Spleen (tissue), 11 donors: ENCODE measurements around the gene SPEM1. TPM values are rescaled to one million over a fixed set of nuclear protein-coding genes. Genes with fewer than 3 reads are reported as not detected.

ENCODE experiments used
- DNase-seq: peaks from one replicate; pipeline ENCODE4 v3.0.0-alpha.2; 2020
- H3K27ac ChIP-seq, 8 donors: fragments of 200-600 bp; sonication (generic) in 7 of 8; 1 replicate in 4 of 8; 2 replicates in 4 of 8; pipeline versions ENCODE4 v1.5.0 to v1.8.0; 2016 to 2021; ENCODE audit warnings: inconsistent platforms in 4 of 8, mild to moderate bottlenecking in 4 of 8, moderate library complexity in 1 of 8
- H3K27me3 ChIP-seq, 7 donors: fragments of 200-600 bp; sonication (generic) in 6 of 7; replicated peaks in 1 of 7; 1 replicate in 4 of 7; 2 replicates in 3 of 7; pipeline versions ENCODE4 v1.5.0 to v1.8.0; 2016 to 2021; ENCODE audit warnings: inconsistent platforms in 3 of 7, mild to moderate bottlenecking in 1 of 7
- H3K36me3 ChIP-seq, 6 donors: fragments of 200-600 bp; sonication (generic) in 5 of 6; 1 replicate in 4 of 6; 2 replicates in 2 of 6; pipeline versions ENCODE4 v1.5.0 to v1.8.0; 2016 to 2021; ENCODE audit warnings: inconsistent platforms in 2 of 6
- H3K4me1 ChIP-seq, 6 donors: fragments of 200-600 bp; sonication (generic) in 5 of 6; 1 replicate in 3 of 6; 2 replicates in 3 of 6; pipeline versions ENCODE4 v1.5.0 to v1.8.0; 2016 to 2021; ENCODE audit warnings: inconsistent platforms in 3 of 6
- H3K4me3 ChIP-seq, 8 donors: fragments of 200-600 bp; sonication (generic) in 7 of 8; 1 replicate in 4 of 8; 2 replicates in 4 of 8; pipeline versions ENCODE4 v1.5.0 to v1.8.0; 2016 to 2021; ENCODE audit warnings: inconsistent platforms in 4 of 8, mild to moderate bottlenecking in 4 of 8, moderate library complexity in 2 of 8
- H3K9me3 ChIP-seq, 8 donors: fragments of 200-600 bp; sonication (generic) in 7 of 8; 1 replicate in 4 of 8; 2 replicates in 4 of 8; pipeline versions ENCODE4 v1.5.0 to v1.8.0; 2016 to 2021; ENCODE audit warnings: inconsistent platforms in 4 of 8
- POLR2A ChIP-seq, 3 donors: fragments of 450-650 bp; IDR thresholded peaks; one replicate each; pipeline ENCODE4 v1.5.1; 2017; ENCODE audit warnings: antibody characterized with exemption in 3 of 3, mild to moderate bottlenecking in 1 of 3
- POLR2AphosphoS5 ChIP-seq, 3 donors: sonication (generic); formaldehyde crosslinking; IDR thresholded peaks; one replicate each; pipeline ENCODE4 v1.5.1; 2017; ENCODE audit warnings: antibody characterized with exemption in 3 of 3
- WGBS, 5 donors: extraction: QIAGEN DNeasy Blood & Tissue Kit in 3 of 5; methylation state at CpG; one replicate each; pipeline versions ENCODE4 v1.1.5 to v1.1.7; 2013 to 2018; 5-methylcytosine and 5-hydroxymethylcytosine counted together
- intact Hi-C: fragments of 100-400 bp; cut with DNase I; formaldehyde crosslinking; loops from one replicate; pipeline ENCODE4 v1.15.0; 2023; ENCODE audit warnings: low total_unique reads
- polyA plus RNA-seq, 3 donors: library from polyadenylated mRNA; stranded (reverse); fragments of 200-250 nt; gene quantifications; one replicate each; pipeline ENCODE4 v1.2.1, GENCODE V29; 2013
- total RNA-seq, 7 donors: library from RNA; depleted of rRNA in 3 of 7; stranded (reverse); fragments of >200 nt in 3 of 7; fragmentation: NEBNext Ultra II Directional in 4 of 7; extraction: Animal tissue kit (Norgen Biotek cat#: 25700) in 4 of 7; gene quantifications; one replicate each; pipeline versions ENCODE4 v1.1.0 to v1.2.1, GENCODE V29; 2016 to 2021
- TF ChIP-seq, protein P1 (sequence below), 11 experiments: fragments of 200-600 bp in 7 of 11; fragments of 450-650 bp in 4 of 11; sonication (generic) in 4 of 11; IDR thresholded peaks in 8 of 11; conservative IDR thresholded peaks in 3 of 11; 1 replicate in 7 of 11; 2 replicates in 4 of 11; pipeline versions ENCODE4 v1.4.0 to v1.8.0; 2016 to 2021; ENCODE audit warnings: antibody characterized with exemption in 11 of 11, inconsistent platforms in 4 of 11, mild to moderate bottlenecking in 1 of 11
- donor health status: healthy with polysubstance abuse.
- donor health status: DM: no; HTN: no; CAD: no; lungs with moderate emphysema.
- donor health status: DM: no; HTN: no; CAD: no.
- donor health status: Bipolar disorder and iron deficiency.
- donor health status: healthy.
- donor health status: DM: no; HTN: no; CAD: no.
- donor health status: DM: yes; HTN: yes; CAD: no.

Gene SPEM1
- total and polyA plus RNA-seq, 10 donors = not detected

DNA sequence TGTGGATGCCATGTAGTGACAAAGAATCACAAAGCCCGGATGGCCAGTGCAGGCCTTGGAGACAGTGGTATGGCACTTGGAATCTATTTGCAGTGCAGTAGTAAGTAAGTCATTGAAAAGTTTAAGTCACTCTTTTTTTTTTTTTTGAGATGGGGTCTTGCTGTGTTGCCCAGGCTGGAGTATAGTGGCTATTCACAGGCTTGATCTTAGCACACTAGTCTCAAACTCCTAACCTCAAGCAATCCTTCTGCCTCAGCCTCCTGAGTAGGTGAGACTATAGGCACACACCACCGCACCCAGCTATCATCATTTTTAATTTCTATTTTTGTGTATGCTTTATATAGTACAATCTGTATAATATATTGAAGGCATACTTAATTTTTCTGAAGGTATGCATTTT, 21.5 kb upstream of the SPEM1 start:
- intact Hi-C loops = no loop called here
- H3K4me1 ChIP-seq = peaks cover 9 to 37% (median 30%) of the 10 kb centered on the region in 6 donors
- H3K27ac ChIP-seq = no peak overlapping the region
- TF ChIP-seq, protein P1, sequence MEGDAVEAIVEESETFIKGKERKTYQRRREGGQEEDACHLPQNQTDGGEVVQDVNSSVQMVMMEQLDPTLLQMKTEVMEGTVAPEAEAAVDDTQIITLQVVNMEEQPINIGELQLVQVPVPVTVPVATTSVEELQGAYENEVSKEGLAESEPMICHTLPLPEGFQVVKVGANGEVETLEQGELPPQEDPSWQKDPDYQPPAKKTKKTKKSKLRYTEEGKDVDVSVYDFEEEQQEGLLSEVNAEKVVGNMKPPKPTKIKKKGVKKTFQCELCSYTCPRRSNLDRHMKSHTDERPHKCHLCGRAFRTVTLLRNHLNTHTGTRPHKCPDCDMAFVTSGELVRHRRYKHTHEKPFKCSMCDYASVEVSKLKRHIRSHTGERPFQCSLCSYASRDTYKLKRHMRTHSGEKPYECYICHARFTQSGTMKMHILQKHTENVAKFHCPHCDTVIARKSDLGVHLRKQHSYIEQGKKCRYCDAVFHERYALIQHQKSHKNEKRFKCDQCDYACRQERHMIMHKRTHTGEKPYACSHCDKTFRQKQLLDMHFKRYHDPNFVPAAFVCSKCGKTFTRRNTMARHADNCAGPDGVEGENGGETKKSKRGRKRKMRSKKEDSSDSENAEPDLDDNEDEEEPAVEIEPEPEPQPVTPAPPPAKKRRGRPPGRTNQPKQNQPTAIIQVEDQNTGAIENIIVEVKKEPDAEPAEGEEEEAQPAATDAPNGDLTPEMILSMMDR (IDR thresholded peaks at IDR 0.05 in 8 of 11, conservative IDR thresholded peaks at IDR 0.05 in 3 of 11) = no peak
- TF ChIP-seq POLR2AphosphoS5 (IDR thresholded peaks at IDR 0.05) (no peak), POLR2A (IDR thresholded peaks at IDR 0.05) (no peak)
- no peaks in the 10 kb centered on the region for H3K27me3 ChIP-seq
- WGBS, 5 donors = 84 to 96% (median 90%) methylated on average over 2 of the region's 2 CpGs
- no peak overlapping the region for H3K4me3 ChIP-seq
- no peak for DNase-seq
- no peaks in the 10 kb centered on the region for H3K36me3 ChIP-seq
- H3K9me3 ChIP-seq = no peaks in the 10 kb centered on the region

DNA sequence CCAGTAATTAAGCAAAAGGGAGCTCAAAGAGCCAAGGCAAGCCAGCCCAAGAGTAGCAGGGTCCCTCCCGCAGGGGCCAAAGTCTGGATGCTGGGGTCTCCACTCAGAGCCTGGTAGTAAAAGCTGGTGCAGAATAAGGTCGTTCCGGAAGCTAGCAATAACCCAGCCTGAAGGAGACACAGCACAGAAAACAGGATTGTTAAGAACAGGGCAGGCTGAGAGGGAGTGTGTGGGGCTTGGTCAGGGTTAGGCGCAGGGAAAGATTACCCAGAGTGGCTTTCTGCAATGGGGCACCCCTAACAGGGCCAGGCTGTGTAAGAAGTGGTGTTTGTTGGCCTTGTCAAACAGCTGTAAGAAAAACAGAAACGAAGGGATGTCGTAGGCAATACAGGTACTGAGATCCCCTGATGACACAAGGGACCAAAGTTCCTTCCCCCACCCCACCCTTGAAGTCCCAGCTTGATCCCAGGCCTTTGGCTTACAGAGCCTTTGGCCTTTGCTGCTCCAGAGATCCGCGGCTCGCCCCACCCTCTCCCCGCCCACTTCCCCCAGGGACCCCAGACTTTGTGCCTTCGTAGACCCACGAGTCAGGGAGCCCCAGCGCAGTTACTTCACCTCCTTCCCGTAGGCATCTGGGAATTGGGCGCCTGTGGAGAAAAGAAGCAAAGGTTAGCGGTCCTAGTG, 16.9 kb upstream of the SPEM1 start:
- H3K27me3 ChIP-seq = peaks cover 0 to 21% (median 7%) of the 10 kb centered on the region in 7 donors
- peak; percentile 84 for DNase-seq
- no peaks in the 10 kb centered on the region for H3K9me3 ChIP-seq
- no peak for TF ChIP-seq POLR2A (IDR thresholded peaks at IDR 0.05)
- TF ChIP-seq, protein P1 (IDR thresholded peaks at IDR 0.05 in 8 of 11, conservative IDR thresholded peaks at IDR 0.05 in 3 of 11) = no peak
- no peak for TF ChIP-seq POLR2AphosphoS5 (IDR thresholded peaks at IDR 0.05)
- 17 to 26% (median 17%) methylated on average over 12 to 16 of the region's 16 CpGs for WGBS, 5 donors
- intact Hi-C loops = no loop called here
- H3K36me3 ChIP-seq = no peaks in the 10 kb centered on the region
- H3K27ac ChIP-seq = peak overlapping the region; percentile 72 to 91 (median 83)
- peaks cover 8 to 42% (median 26%) of the 10 kb centered on the region in 6 donors for H3K4me1 ChIP-seq
- H3K4me3 ChIP-seq = peak overlapping the region; percentile 46 to 90 (median 66)

DNA sequence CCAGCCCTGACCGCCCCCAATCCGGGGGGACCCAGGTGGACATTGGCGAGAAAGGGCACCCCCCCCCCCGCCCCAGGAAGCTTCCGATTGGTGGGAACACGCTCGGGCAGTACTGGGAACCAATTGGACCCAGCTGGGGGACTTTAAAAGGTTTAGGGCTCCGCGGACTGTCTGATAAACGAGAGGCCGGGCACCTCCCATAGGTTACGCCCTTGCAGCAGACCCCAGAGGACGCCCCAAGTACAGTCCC, 16.5 kb upstream of the SPEM1 start:
- no peak for DNase-seq
- no peaks in the 10 kb centered on the region for H3K36me3 ChIP-seq
- peaks cover 8 to 43% (median 26%) of the 10 kb centered on the region in 6 donors for H3K4me1 ChIP-seq
- intact Hi-C loops = no loop called here
- peak overlapping the region; percentile 46 to 90 (median 66) for H3K4me3 ChIP-seq
- TF ChIP-seq POLR2A (IDR thresholded peaks at IDR 0.05) = no peak
- TF ChIP-seq, protein P1 (IDR thresholded peaks at IDR 0.05 in 8 of 11, conservative IDR thresholded peaks at IDR 0.05 in 3 of 11) = peak in 1 of 11 experiments; percentile 7
- H3K27me3 ChIP-seq = peaks cover 0 to 25% (median 7%) of the 10 kb centered on the region in 7 donors
- H3K9me3 ChIP-seq = no peaks in the 10 kb centered on the region
- peak overlapping the region; percentile 72 to 91 (median 83) for H3K27ac ChIP-seq
- 0 to 1% (median 0%) methylated on average over 7 to 13 of the region's 13 CpGs for WGBS, 5 donors

DNA sequence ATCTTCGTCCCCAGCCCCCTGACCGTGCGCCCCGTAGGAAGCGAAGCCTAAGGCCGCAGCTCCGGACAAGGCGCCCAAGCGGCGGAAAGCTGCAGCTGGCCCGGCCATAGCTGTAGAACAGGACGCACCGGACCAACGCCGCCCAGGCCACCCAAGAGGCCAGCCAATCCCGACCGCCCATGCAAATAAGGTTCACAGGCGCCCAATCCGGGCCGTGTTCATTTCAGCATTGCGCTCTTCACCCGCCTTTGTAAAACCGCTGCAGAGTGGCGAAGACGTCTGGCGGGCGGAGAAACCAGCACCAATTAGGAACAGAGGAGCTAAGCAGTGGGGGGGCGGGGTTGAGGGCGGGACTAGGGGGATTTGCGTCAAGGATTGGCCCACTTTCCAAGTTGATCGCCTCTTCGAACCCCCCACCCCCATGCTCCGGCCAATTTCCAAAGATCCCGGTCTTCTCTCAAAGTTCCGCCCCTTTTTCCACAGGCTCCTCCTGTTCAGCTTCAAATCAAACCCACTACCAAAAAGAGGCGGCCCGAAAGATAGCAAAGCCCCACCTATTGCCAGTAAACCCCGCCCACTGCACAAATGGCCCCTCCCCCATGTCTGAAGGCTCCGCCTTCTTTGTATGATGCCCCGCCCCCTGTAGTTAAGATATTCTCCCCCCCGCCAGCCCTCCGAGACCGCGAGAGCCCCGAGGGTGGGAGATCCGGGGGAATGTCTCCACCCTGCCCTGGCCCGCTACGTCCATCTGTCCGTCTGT, 16.0 kb upstream of the SPEM1 start, which contains the start of gene TMEM256:
Gene TMEM256, minus strand, starts transcription at position 121 of the 760 bp plus-strand sequence. Its CDS starts 13 bp downstream, at position 108.
- WGBS, 5 donors = 0 to 1% (median 0%) methylated on average over 31 to 49 of the region's 49 CpGs
- peak; percentile 98 for DNase-seq
- peak within 1 kb of the TSS; percentile 46 to 90 (median 66) for H3K4me3 ChIP-seq

More for the DNA sequence above, 16.0 kb upstream of the SPEM1 start, which contains the start of gene TMEM256:
- H3K36me3 ChIP-seq = no peaks in the 10 kb centered on the region
- TF ChIP-seq POLR2AphosphoS5 (IDR thresholded peaks at IDR 0.05) = peak; percentile 96 to 98 (median 97)
- TF ChIP-seq POLR2A (IDR thresholded peaks at IDR 0.05) = peak in 2 of 3 donors; percentile 10 to 89
- TF ChIP-seq, protein P1 (IDR thresholded peaks at IDR 0.05 in 8 of 11, conservative IDR thresholded peaks at IDR 0.05 in 3 of 11) = peak in 2 of 11 experiments; percentile 27 to 47
- intact Hi-C loops = no loop called here
- peaks cover 8 to 43% (median 26%) of the 10 kb centered on the region in 6 donors for H3K4me1 ChIP-seq
- peak within 1 kb of the TSS; percentile 72 to 91 (median 83) for H3K27ac ChIP-seq
- no peaks in the 10 kb centered on the region for H3K9me3 ChIP-seq
- peaks cover 0 to 30% (median 7%) of the 10 kb centered on the region in 7 donors for H3K27me3 ChIP-seq
